Measurements from ENCODE around the gene SLC39A5. TPM values are rescaled to one million over a fixed set of nuclear protein-coding genes. Genes with fewer than 3 reads are reported as not detected.
"Not testable (repeated sequence)": the region's sequence is repeated elsewhere in the genome, so short reads cannot be mapped to it uniquely, and the experiment has no call there.

SLC39A5 gene
- total RNA-seq, 1 experiment from 2014 or later, result 8.6 TPM

DNA sequence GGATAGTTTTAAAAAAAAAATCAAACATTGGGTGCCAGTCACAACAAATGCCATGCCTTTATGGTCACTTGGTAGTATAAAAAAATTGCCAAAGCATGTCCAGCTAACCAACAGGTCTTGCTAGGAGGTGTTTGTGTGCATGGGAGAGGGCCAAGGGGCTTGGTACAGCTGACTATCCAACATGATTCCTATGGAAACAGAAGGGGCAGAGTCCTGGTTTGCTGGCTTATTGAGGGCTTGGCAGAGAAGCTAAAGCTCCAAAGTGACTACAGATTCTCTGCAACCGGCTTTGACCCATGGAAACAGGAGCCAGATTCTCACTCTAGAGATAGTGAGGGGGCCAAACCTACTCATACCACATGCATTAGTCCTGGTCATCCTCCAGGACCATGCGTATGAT, 42.6 kb downstream of the SLC39A5 start:
- DNase-seq (ENCODE audit: low spot score), result not testable (repeated sequence)

- no peak for DNase-seq (ENCODE audit: low spot score)
Measured at GRCh38 chr12:56274299-56274698, 44.4 kb downstream of the SLC39A5 start.

GRCh38 chr12:56278905-56279304, 49.1 kb downstream of the SLC39A5 start:
- DNase-seq (ENCODE audit: low spot score), result no peak

DNA sequence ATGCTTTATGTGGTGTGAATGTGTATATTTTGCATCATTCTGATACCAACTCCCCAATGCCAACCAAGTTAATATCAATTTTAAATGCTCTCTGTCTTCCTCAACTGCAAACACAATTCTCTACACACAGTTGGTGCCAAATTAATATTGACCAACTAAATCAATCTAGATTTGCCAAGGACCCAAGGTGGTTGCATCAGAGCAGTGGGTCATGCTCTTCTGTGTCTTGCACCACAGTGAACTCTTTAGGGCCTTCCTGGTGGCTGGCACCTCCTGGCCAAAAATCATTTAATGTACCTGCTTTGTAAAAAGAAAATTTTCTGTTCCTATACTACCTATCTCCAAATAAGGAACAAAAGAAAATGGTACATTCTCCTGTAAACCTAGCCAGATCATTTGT, 51.0 kb downstream of the SLC39A5 start:
- no peak for DNase-seq (ENCODE audit: low spot score)

DNA sequence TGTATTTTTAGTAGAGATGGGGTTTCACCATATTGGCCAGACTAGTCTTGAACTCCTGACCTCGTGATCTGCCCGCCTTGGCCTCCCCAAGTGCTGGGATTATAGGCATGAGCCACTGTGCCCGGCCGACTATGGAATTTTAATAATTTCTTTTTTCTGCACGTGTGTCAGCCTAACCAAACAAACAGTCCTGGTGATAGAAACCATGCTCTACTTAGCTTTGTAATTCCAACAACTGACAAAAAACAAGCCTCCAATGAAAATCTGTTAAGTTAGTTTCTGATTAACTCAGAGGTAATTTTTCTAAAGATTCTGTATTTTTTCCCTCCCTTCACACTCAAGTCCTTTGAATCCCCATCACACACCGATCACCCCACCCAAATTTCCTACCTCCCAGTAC, 52.2 kb downstream of the SLC39A5 start:
- DNase-seq (ENCODE audit: low spot score), result no peak

DNA sequence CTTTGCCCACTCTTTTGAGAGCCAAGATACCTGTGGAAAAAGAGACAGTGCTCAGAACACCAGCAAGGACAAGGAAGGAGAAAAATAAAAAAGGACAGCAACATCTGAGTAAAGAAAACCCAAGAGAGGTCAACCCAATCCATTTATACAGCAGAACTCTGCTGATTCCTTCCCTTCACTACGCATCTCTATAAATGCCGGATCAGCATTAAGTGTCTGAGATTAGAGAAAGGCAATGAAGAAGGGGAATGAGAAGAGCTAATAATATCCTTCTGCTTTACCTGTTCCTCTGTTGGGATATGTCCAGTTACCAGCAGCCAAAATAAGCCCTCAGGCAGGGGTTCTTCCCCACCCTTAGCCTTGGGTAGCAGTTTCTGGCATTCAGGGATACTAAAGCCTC, 52.7 kb downstream of the SLC39A5 start:
- DNase-seq (ENCODE audit: low spot score), result no peak

DNA sequence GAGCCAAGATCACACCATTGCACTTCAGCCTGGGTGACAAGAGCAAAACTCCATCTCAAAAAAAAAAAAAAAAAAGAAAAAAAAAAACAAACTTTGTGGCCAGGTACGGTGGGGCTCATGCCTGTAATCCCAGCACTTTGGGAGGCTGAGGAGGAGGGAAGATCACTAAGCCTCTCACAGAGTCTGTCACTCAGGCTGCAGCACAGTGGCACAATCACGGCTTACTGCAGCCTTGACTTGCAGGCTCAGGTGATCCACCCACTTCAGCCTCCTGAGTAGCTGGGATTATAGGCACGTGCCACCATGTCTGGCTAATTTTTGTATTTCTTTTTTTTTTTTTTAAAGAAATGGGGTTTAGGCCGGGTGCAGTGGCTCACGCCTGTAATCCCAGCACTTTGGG, 54.4 kb downstream of the SLC39A5 start:
- not testable (repeated sequence) for DNase-seq (ENCODE audit: low spot score)

DNA sequence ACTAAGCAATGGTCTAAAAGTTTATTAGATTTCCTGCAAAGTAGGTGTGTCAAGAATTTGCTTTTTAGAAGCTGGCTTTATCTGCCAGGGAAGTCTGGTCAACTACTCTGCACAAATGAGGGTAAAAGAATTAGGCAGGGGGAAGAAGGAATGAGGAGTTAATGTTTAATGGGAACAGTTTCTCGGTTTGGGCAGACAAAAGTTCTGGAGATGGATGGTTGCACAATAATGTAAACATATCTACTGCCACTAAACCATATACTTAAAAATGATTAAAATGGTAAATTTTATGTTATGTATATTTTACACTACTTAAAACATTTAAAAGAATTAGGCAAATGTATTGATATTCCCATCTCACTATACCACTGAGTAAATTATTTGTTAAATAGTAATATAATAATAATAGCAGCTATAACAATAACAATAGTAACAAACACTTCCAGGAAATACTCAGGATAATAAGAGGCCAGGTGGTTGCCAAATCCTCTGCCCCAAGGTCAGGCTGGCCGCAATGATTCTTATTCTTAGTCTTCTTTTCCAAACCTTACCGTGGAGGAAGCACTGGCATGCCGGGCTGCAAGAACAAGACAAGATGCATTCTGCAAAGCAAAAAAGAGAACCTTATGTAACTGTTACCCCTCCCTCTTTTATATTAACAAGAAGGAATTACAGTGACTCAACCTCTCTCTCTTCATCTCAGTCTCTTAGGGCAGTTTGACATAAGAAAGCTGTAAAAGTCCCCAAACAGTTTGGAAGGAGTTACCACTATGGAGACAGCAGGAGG, 56.4 kb downstream of the SLC39A5 start:
- DNase-seq (ENCODE audit: low spot score), result no peak

Other genes starting within 250 kb of the SLC39A5 start
- gene SUOX, start 232.8 kb upstream of the SLC39A5 start, total RNA-seq (2014; rRNA removed; shearing (Covaris generic)), result 18.1 and 21.8 TPM in 2 replicates
- gene IKZF4, start 209.0 kb upstream of the SLC39A5 start, total RNA-seq (2014; rRNA removed; shearing (Covaris generic)), result 1.1 and 1.9 TPM in 2 replicates
- 171 and 219 TPM in 2 replicates for gene RPS26, start 188.1 kb upstream of the SLC39A5 start, total RNA-seq (2014; rRNA removed; shearing (Covaris generic))
- 136 and 141 TPM in 2 replicates for gene ERBB3, start 149.9 kb upstream of the SLC39A5 start, total RNA-seq (2014; rRNA removed; shearing (Covaris generic))
- gene PA2G4, start 125.5 kb upstream of the SLC39A5 start, total RNA-seq (2014; rRNA removed; shearing (Covaris generic)), result 247 and 323 TPM in 2 replicates
- gene RPL41, start 113.4 kb upstream of the SLC39A5 start, total RNA-seq (2014; rRNA removed; shearing (Covaris generic)), result 3,623 and 3,873 TPM in 2 replicates
- 3.9 and 4.1 TPM in 2 replicates for gene ZC3H10, start 111.8 kb upstream of the SLC39A5 start, total RNA-seq (2014; rRNA removed; shearing (Covaris generic))
- 81.1 and 103 TPM in 2 replicates for gene ESYT1, start 101.8 kb upstream of the SLC39A5 start, total RNA-seq (2014; rRNA removed; shearing (Covaris generic))
- 45.6 TPM in 2 replicates for gene MYL6B, start 77.5 kb upstream of the SLC39A5 start, total RNA-seq (2014; rRNA removed; shearing (Covaris generic))
- gene MYL6, start 71.7 kb upstream of the SLC39A5 start, total RNA-seq (2014; rRNA removed; shearing (Covaris generic)), result 918 and 956 TPM in 2 replicates
- 15.5 and 20.2 TPM in 2 replicates for gene SMARCC2, start 40.6 kb upstream of the SLC39A5 start, total RNA-seq (2014; rRNA removed; shearing (Covaris generic))
- gene RNF41, start 8.1 kb upstream of the SLC39A5 start, total RNA-seq (2014; rRNA removed; shearing (Covaris generic)), result 94.3 and 103 TPM in 2 replicates
- 57.1 and 69.9 TPM in 2 replicates for gene NABP2, start 5.7 kb upstream of the SLC39A5 start, total RNA-seq (2014; rRNA removed; shearing (Covaris generic))
- 8.1 and 13.4 TPM in 2 replicates for gene ANKRD52, start 28.3 kb downstream of the SLC39A5 start, total RNA-seq (2014; rRNA removed; shearing (Covaris generic))
- gene COQ10A, start 36.9 kb downstream of the SLC39A5 start, total RNA-seq (2014; rRNA removed; shearing (Covaris generic)), result 8.6 and 20.8 TPM in 2 replicates
- 139 and 154 TPM in 2 replicates for gene CS, start 70.3 kb downstream of the SLC39A5 start, total RNA-seq (2014; rRNA removed; shearing (Covaris generic))
- gene CNPY2, start 85.9 kb downstream of the SLC39A5 start, total RNA-seq (2014; rRNA removed; shearing (Covaris generic)), result 129 and 152 TPM in 2 replicates
- gene PAN2, start 103.9 kb downstream of the SLC39A5 start, total RNA-seq (2014; rRNA removed; shearing (Covaris generic)), result 28.8 and 30.9 TPM in 2 replicates
- gene IL23A, start 108.8 kb downstream of the SLC39A5 start, total RNA-seq (2014; rRNA removed; shearing (Covaris generic)), result 0.08 and 0.36 TPM in 2 replicates
- gene STAT2, start 130.1 kb downstream of the SLC39A5 start, total RNA-seq (2014; rRNA removed; shearing (Covaris generic)), result 23.4 and 30.6 TPM in 2 replicates
- gene APOF, start 132.8 kb downstream of the SLC39A5 start, total RNA-seq (2014; rRNA removed; shearing (Covaris generic)), result not detected in 2 replicates
- 19.7 and 21.8 TPM in 2 replicates for gene TIMELESS, start 219.4 kb downstream of the SLC39A5 start, total RNA-seq (2014; rRNA removed; shearing (Covaris generic))
- 0.15 and 0.26 TPM in 2 replicates for gene MIP, start 224.6 kb downstream of the SLC39A5 start, total RNA-seq (2014; rRNA removed; shearing (Covaris generic))
- 4.4 and 4.5 TPM in 2 replicates for gene SPRYD4, start 238.5 kb downstream of the SLC39A5 start, total RNA-seq (2014; rRNA removed; shearing (Covaris generic))